ENCODE results near the gene GNB1L. TPM values are rescaled to one million over a fixed set of nuclear protein-coding genes. Genes with fewer than 3 reads are reported as not detected.

Gene GNB1L
- total and polyA plus RNA-seq, 10 of the 15 experiments (the other 5 are each of a cell fraction or from before 2014, with no cell fraction given), result 0.21 to 19.4 (median 6.8) TPM

- TF ChIP-seq RFX5 (IDR thresholded peaks at IDR 0.05; ENCODE audit: low read depth, low read length) (no peak), IRF5 (IDR thresholded peaks at IDR 0.05; ENCODE audit: borderline replicate concordance) (no peak), BACH1 (IDR thresholded peaks at IDR 0.05; ENCODE audit: borderline replicate concordance) (no peak), NBN (IDR thresholded peaks at IDR 0.05) (no peak), ZNF687 (IDR thresholded peaks at IDR 0.05) (no peak), MYB (IDR thresholded peaks at IDR 0.05; ENCODE audit: borderline replicate concordance, low read depth, low read length) (no peak), MYC (IDR thresholded peaks at IDR 0.05; ENCODE audit: insufficient read depth, insufficient read length, insufficient replicate concordance, low read length, severe bottlenecking) (no peak)
- H3K27ac ChIP-seq (ENCODE audit: control insufficient read depth, insufficient read depth), result no peak overlapping the region
These were observed 13.6 kb downstream of the GNB1L start for GRCh38 chr22:19840955-19841640.

More at GRCh38 chr22:19840955-19841640, 13.6 kb downstream of the GNB1L start:
- ChIA-PET RAD21 (ENCODE audit: unreplicated experiment) (interaction anchor here (0.8 to 0.9 kb wide), 2 partner anchors 69 to 110 kb away, joined by 3 to 4 read pairs; no protein-coding TSS in a partner anchor), SMC1A (ENCODE audit: uncharacterized antibody, unreplicated experiment) (interaction anchor here (0.9 kb wide), 1 partner anchor 69 kb away, joined by 3 read pairs; no protein-coding TSS in a partner anchor), CTCF (interaction anchor here (0.7 to 0.9 kb wide), 3 partner anchors 9 to 69 kb away, joined by 3 to 5 read pairs (median 5); no protein-coding TSS in a partner anchor), POLR2A (no interaction called here)
- DNase-seq (ENCODE audit: low read depth, low spot score), result no peak
- H3K27me3 ChIP-seq (replicated peaks in 1 of 2; ENCODE audit: control insufficient read depth in 2 of 2, insufficient read depth in 2 of 2, low read length in 1 of 2), result no peaks in the 10 kb centered on the region
- H3K36me3 ChIP-seq (ENCODE audit: control insufficient read depth in 2 of 2, insufficient read depth in 2 of 2, low read length in 1 of 2), result no peaks in the 10 kb centered on the region
- intact Hi-C loops (cut with micrococcal nuclease; ENCODE audit: unreplicated experiment) (no loop called here), in situ Hi-C loops (cut with MboI) (no loop called here)
- BruUV-seq (replicated peaks), result no TSS peak
- no peak overlapping the region for H2AFZ ChIP-seq (ENCODE audit: control insufficient read depth, low read depth, low read length)
- H3K4me1 ChIP-seq (ENCODE audit: control insufficient read depth, insufficient read depth, low read length), result no peaks in the 10 kb centered on the region; the same call in none of the 2 replicates
- H3K79me2 ChIP-seq (ENCODE audit: control insufficient read depth, insufficient read depth, low read length), result no peaks in the 10 kb centered on the region
- WGBS (ENCODE audit: insufficient coverage, insufficient replicate concordance, low lambda C conversion rate, missing lambda C conversion rate), result 86% methylated on average over 6 of the region's 6 CpGs
- H4K20me1 ChIP-seq (ENCODE audit: control insufficient read depth, insufficient read depth), result no peaks in the 10 kb centered on the region
- no peak overlapping the region for H3K4me2 ChIP-seq (ENCODE audit: control insufficient read depth, insufficient read depth)
- no peaks in the 10 kb centered on the region for H3K9me3 ChIP-seq (replicated peaks; ENCODE audit: control insufficient read depth, insufficient read depth, low read length)
- FAIRE-seq, result no peak
- ATAC-seq, result no peak
- no peak overlapping the region for H3K4me3 ChIP-seq
- no peak overlapping the region for H3K9ac ChIP-seq (ENCODE audit: control insufficient read depth, insufficient read depth, low read length)

All from GM12878 (cell line).